K562 (cell line): ENCODE measurements around the gene ERO1B. TPM values are rescaled to one million over a fixed set of nuclear protein-coding genes. Genes with fewer than 3 reads are reported as not detected.

Experiments
- ARID2 ChIP-seq: fragments of 450-650 bp; IDR thresholded peaks from 2 replicates; pipeline ENCODE4 v1.6.1; 2017; ENCODE audit warnings: antibody characterized with exemption, mild to moderate bottlenecking
- BCOR ChIP-seq: fragments of 450-650 bp; IDR thresholded peaks from 2 replicates; pipeline ENCODE4 v1.6.1; 2016
- BMI1 ChIP-seq: fragments of 150-350 bp; IDR thresholded peaks from 2 replicates; pipeline ENCODE4 v1.6.1; 2014; ENCODE audit warnings: low read length
- CBX3 ChIP-seq, 2 experiments: IDR thresholded peaks; 1 replicate in 1 of 2; 2 replicates in 1 of 2; pipeline ENCODE4 v1.6.1; 2012; ENCODE audit warnings: inconsistent platforms in 2 of 2, low read length in 2 of 2, borderline replicate concordance in 1 of 2, control low read depth in 1 of 2
- CHD2 ChIP-seq: IDR thresholded peaks from 2 replicates; pipeline ENCODE4 v1.6.1; 2011; ENCODE audit warnings: low read depth, low read length
- NCOA1 ChIP-seq: fragments of 450-650 bp; IDR thresholded peaks from 2 replicates; pipeline ENCODE4 v1.6.1; 2016; ENCODE audit warnings: low read depth
- TOE1 ChIP-seq, 2 experiments: fragments of 450-650 bp in 1 of 2; sonication (generic) in 1 of 2; formaldehyde crosslinking in 1 of 2; IDR thresholded peaks; 2 replicates each; pipeline versions ENCODE4 v1.7.1 to v1.8.0; 2016 to 2022; ENCODE audit warnings: borderline replicate concordance in 2 of 2, mild to moderate bottlenecking in 2 of 2, antibody characterized with exemption in 1 of 2, inconsistent platforms in 1 of 2, low read depth in 1 of 2, missing genetic modification reagents in 1 of 2, moderate library complexity in 1 of 2
- TRIM28 ChIP-seq: fragments of 450-650 bp; IDR thresholded peaks from 2 replicates; pipeline ENCODE4 v1.6.1; 2017
- ZNF274 ChIP-seq: IDR thresholded peaks from 2 replicates; pipeline ENCODE4 v1.6.1; 2011; ENCODE audit warnings: low read depth, mild to moderate bottlenecking, low read length, moderate library complexity, borderline replicate concordance
- ZNF79 ChIP-seq: fragments of 250-450 bp; sonication (Bioruptor Pico); IDR thresholded peaks from 2 replicates; pipeline ENCODE4 v1.4.0; 2020; ENCODE audit warnings: low read depth, mild to moderate bottlenecking, moderate library complexity
- polyA plus RNA-seq, 8 experiments: library from polyadenylated mRNA; depleted of rRNA in 4 of 8; stranded (reverse) in 5 of 8; unstranded in 3 of 8; fragments of >200 nt; fragmentation: Nextera tagmentation in 2 of 8; fragmentation: Illumina TruSeq in 1 of 8; extraction: Ambion mirVana in 2 of 8; extraction: Trizol in 1 of 8; gene quantifications; 2 replicates each; pipeline versions ENCODE4 v1.2.1 to v1.2.3, GENCODE V29; 2011 to 2014; ENCODE audit warnings: inconsistent platforms in 1 of 8, missing spikeins in 1 of 8
- total RNA-seq, 7 experiments: library from RNA; depleted of rRNA in 6 of 7; stranded (reverse); fragments of >200 nt in 6 of 7; fragmentation: Illumina TruSeq in 2 of 7; extraction: Trizol in 2 of 7; gene quantifications; 2 replicates each; pipeline versions ENCODE4 v1.2.1 to v1.2.3, GENCODE V29; 2011 to 2021; ENCODE audit warnings: low replicate concordance in 1 of 7
- TF ChIP-seq, protein P1 (sequence below), 2 experiments: fragments of 450-650 bp; formaldehyde crosslinking in 1 of 2; IDR thresholded peaks; 2 replicates each; pipeline versions ENCODE4 v1.4.0 to v1.6.1; 2014 to 2020; ENCODE audit warnings: mild to moderate bottlenecking in 2 of 2, borderline replicate concordance in 1 of 2, low read depth in 1 of 2
- TF ChIP-seq, protein P2 (sequence below): fragments of 450-650 bp; IDR thresholded peaks from 2 replicates; pipeline ENCODE4 v1.6.1; 2016; ENCODE audit warnings: mild to moderate bottlenecking
- TF ChIP-seq, protein P3 (sequence below): fragments of 250-450 bp; sonication (Bioruptor Pico); IDR thresholded peaks from 2 replicates; pipeline ENCODE4 v1.5.0; 2021
- TF ChIP-seq, protein P4 (sequence below): sonication (generic); formaldehyde crosslinking; IDR thresholded peaks from 2 replicates; pipeline ENCODE4 v1.8.1; 2023; ENCODE audit warnings: mild to moderate bottlenecking, missing genetic modification reagents

Gene ERO1B
- total and polyA plus RNA-seq, 9 of the 15 experiments (the other 6 are each of a cell fraction or from before 2014, with no cell fraction given): 0.59 to 6.4 (median 4.2) TPM

DNA sequence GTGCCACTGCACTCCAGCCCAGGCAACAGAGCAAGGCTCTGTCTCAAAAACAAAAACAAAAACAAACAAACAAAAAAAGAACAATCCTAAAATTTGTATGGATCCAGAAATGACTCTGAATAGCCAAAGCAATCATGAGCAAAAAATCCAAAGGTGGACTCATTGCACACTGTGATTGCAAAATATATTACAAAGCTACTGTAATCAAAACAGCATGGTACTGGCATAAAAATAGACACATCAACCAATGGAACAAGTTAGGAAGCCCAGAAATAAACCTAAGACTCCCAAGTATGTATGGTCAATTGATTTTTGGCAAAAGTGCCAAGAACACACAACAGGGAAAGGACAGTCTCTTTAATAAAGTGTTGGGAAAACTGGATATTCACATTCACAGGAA lies 19.9 kb downstream of the ERO1B start (continued):
- TF ChIP-seq, protein P1, sequence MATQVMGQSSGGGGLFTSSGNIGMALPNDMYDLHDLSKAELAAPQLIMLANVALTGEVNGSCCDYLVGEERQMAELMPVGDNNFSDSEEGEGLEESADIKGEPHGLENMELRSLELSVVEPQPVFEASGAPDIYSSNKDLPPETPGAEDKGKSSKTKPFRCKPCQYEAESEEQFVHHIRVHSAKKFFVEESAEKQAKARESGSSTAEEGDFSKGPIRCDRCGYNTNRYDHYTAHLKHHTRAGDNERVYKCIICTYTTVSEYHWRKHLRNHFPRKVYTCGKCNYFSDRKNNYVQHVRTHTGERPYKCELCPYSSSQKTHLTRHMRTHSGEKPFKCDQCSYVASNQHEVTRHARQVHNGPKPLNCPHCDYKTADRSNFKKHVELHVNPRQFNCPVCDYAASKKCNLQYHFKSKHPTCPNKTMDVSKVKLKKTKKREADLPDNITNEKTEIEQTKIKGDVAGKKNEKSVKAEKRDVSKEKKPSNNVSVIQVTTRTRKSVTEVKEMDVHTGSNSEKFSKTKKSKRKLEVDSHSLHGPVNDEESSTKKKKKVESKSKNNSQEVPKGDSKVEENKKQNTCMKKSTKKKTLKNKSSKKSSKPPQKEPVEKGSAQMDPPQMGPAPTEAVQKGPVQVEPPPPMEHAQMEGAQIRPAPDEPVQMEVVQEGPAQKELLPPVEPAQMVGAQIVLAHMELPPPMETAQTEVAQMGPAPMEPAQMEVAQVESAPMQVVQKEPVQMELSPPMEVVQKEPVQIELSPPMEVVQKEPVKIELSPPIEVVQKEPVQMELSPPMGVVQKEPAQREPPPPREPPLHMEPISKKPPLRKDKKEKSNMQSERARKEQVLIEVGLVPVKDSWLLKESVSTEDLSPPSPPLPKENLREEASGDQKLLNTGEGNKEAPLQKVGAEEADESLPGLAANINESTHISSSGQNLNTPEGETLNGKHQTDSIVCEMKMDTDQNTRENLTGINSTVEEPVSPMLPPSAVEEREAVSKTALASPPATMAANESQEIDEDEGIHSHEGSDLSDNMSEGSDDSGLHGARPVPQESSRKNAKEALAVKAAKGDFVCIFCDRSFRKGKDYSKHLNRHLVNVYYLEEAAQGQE (IDR thresholded peaks at IDR 0.05; ENCODE audit: borderline replicate concordance): no peak
- TF ChIP-seq, protein P1 (CRISPR knock-in tag; IDR thresholded peaks at IDR 0.05; ENCODE audit: low read depth): no peak
- TF ChIP-seq CBX3 (IDR thresholded peaks at IDR 0.05; ENCODE audit: borderline replicate concordance in 1 of 2, low read length in 2 of 2) (0 out of 3 replicates have a peak, but pooled peaks of 1 of the 2 experiments have one; percentile 38), TOE1 (IDR thresholded peaks at IDR 0.05; ENCODE audit: borderline replicate concordance) (no peak), TOE1 (CRISPR knock-in tag; IDR thresholded peaks at IDR 0.05; ENCODE audit: borderline replicate concordance, low read depth) (no peak), NCOA1 (no peak), ZNF274 (no peak), ARID2 (no peak), BCOR (peak; percentile 72), ZNF79 (CRISPR knock-in tag) (no peak), TRIM28 (peak; percentile 77; the same call in 1 of the 2 replicates), BMI1 (no peak), CHD2 (no peak)
- TF ChIP-seq, protein P2, sequence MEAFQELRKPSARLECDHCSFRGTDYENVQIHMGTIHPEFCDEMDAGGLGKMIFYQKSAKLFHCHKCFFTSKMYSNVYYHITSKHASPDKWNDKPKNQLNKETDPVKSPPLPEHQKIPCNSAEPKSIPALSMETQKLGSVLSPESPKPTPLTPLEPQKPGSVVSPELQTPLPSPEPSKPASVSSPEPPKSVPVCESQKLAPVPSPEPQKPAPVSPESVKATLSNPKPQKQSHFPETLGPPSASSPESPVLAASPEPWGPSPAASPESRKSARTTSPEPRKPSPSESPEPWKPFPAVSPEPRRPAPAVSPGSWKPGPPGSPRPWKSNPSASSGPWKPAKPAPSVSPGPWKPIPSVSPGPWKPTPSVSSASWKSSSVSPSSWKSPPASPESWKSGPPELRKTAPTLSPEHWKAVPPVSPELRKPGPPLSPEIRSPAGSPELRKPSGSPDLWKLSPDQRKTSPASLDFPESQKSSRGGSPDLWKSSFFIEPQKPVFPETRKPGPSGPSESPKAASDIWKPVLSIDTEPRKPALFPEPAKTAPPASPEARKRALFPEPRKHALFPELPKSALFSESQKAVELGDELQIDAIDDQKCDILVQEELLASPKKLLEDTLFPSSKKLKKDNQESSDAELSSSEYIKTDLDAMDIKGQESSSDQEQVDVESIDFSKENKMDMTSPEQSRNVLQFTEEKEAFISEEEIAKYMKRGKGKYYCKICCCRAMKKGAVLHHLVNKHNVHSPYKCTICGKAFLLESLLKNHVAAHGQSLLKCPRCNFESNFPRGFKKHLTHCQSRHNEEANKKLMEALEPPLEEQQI: no peak
- TF ChIP-seq, protein P3, sequence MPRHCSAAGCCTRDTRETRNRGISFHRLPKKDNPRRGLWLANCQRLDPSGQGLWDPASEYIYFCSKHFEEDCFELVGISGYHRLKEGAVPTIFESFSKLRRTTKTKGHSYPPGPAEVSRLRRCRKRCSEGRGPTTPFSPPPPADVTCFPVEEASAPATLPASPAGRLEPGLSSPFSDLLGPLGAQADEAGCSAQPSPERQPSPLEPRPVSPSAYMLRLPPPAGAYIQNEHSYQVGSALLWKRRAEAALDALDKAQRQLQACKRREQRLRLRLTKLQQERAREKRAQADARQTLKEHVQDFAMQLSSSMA: no peak
- TF ChIP-seq, protein P4, sequence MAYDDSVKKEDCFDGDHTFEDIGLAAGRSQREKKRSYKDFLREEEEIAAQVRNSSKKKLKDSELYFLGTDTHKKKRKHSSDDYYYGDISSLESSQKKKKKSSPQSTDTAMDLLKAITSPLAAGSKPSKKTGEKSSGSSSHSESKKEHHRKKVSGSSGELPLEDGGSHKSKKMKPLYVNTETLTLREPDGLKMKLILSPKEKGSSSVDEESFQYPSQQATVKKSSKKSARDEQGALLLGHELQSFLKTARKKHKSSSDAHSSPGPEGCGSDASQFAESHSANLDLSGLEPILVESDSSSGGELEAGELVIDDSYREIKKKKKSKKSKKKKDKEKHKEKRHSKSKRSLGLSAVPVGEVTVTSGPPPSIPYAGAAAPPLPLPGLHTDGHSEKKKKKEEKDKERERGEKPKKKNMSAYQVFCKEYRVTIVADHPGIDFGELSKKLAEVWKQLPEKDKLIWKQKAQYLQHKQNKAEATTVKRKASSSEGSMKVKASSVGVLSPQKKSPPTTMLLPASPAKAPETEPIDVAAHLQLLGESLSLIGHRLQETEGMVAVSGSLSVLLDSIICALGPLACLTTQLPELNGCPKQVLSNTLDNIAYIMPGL: no peak
